HT1080 (cell line): ENCODE results near the gene ROBO1. TPM values are rescaled to one million over a fixed set of nuclear protein-coding genes. Genes with fewer than 3 reads are reported as not detected.

Source experiments
- DNase-seq: peaks from one replicate; pipeline ENCODE4 v3.0.0-alpha.2; 2015; ENCODE audit warnings: low read depth
- total RNA-seq: library from RNA; depleted of rRNA; stranded (reverse); fragments of >200 nt; shearing (Covaris generic); gene quantifications from 2 replicates; pipeline ENCODE4 v1.2.3, GENCODE V29; 2014

Gene ROBO1
- total RNA-seq, 1 experiment from 2014 or later: 15.1 TPM

DNA sequence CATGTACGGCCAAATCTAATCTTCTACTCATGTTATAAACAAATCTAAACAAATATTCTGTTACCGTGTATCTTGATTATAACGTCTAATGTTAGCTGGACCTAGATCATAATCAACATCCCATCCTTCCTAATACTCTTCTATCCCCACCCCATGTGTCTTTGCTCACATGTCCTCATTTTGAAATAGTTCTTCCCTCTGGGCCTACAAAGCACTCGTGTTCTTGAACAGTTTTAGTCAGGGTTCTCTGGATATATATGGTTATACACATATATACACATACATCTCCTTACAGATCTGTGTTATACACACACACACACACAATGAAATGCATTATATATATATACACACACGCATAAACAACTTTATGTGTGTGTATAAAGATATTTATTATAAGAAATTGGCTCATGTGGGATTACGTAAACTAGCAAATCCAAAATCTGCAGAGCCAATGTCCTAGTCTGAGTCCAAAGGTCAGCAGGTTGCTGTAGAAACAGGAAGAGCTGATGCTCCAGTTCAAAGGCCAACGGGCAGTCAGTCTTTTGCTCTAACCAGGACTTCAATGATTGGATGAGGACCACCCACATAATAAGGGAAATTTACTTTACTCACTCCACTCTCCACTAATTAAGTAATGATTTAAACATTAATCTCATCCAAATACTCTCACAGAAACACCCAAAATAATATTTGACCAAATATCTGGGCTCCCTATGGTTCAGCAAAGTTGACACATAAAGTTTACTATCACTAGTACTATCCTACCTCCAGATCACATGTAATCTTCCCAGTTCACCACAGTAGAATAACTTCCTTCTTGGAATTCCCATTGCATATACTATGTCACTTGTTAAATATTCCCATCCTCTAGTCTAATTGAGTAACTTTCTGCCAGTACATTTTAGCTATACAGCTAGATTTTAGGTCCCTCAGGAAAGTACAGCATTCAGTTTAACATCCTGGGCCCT, 450.0 kb downstream of the ROBO1 start:
- no peak for DNase-seq

DNA sequence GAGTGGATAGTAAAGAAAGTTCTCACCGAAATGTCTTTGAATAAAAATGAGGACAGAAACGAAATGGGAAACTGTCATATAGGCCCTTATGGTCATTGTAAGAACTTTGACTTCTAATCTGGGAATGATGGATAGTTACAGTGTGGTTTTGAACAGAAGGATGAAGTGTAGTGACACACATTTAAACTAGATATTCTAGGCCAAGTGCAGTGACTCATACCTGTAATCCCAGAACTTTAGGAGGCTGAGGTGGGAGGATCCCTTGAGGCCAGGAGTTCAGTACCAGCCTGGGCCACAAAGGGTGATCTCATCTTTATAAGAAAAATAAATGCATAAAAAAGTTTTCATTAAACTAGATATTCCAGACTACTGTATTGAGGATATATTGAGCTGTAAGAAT, 452.8 kb downstream of the ROBO1 start:
- DNase-seq: peak; percentile 49

DNA sequence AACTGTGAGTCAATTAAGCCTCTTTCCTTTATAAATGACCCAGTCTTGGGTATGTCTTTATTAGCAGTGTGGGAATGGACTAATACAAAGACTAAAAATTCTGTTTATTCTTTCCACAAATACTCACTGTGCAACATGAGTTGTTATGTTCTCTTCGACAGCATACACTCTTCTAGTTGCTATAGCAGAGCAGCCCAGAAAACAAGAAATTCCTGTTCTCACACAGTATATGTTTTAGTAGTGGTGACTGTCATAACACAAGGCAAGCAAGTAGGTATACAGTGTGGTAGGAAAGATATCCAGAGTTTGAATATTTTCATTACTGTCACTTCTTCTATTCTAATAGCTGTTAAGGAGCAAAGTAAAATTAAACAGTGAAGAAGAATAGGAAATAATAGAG, 453.3 kb downstream of the ROBO1 start:
- no peak for DNase-seq

DNA sequence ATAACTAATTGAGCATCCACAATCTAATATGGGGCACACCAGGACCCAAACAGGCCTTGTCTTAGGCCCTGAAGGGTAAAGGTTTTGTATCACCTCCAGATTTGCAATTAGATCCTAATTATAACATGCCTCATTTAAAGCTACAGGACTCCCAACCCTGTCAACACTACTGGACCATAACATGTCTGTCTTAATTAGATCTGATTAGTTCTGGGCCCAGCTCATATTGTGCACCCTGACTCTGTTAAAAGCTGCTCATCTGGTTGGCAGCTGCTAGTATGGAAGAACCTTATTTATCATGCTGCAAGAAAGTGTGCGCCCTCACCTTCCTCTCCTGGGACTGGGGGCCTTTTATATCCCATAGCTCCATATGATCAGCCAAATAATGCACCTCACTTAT, 457.8 kb downstream of the ROBO1 start:
- DNase-seq: no peak

DNA sequence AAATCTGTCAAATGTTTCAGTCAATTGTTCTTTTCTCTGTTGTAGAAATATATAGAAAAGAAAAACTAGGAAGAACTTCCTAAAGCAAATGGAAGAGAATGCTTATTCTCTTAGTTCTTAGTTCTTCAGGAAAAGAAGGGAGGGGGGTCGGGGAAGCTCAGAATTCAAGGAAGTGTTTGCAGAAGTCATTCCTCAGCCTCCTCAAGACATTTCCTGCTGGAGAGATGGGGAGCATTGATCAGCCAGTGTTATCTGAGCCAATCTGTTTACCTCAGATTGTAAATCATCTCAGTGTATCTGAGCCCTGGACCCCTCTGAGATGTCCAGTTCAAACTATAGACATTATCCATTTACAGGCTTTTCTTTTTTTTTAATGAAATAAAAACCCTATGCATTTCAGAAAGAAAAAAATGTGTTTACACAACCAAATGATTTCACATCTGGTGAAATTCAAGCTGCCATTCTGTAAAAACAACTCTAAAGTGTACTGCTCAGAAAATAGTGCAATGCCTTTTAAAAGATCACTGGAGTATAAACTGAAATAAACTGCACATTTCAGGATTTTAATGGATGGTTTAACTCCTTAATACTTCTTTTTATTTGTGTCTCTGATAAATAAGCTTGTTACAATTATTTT, 460.7 kb downstream of the ROBO1 start:
- no peak for DNase-seq

DNA sequence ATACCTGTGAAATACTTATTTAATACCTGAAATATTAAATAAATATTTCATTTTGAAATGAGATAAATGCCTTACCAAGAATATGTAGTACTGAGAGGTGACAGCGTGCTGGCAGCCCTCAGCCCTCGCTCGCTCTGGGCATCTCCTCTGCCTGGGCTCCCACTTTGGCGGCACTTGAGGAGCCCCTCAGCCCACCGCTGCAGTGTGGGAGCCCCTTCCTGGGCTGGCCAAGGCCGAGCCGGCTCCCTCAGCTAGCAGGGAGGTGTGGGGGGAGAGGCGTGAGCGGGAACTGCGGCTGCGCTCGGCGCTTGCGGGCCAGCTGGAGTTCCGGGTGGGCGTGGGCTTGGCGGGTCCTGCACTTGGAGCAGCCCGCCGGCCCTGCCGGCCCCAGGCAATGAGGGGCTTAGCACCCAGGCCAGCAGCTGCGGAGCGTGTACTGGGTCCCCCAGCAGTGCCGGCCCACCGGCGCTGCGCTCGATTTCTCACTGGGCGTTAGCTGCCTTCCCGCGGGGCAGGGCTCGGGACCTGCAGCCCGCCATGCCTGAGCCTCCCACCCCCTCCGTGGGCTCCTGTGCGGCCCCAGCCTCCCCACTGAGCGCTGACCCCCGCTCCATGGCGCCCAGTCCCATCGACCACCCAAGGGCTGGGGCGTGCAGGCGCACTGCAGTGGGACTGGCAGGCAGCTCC, 467.7 kb downstream of the ROBO1 start:
- DNase-seq: peak; percentile 24

DNA sequence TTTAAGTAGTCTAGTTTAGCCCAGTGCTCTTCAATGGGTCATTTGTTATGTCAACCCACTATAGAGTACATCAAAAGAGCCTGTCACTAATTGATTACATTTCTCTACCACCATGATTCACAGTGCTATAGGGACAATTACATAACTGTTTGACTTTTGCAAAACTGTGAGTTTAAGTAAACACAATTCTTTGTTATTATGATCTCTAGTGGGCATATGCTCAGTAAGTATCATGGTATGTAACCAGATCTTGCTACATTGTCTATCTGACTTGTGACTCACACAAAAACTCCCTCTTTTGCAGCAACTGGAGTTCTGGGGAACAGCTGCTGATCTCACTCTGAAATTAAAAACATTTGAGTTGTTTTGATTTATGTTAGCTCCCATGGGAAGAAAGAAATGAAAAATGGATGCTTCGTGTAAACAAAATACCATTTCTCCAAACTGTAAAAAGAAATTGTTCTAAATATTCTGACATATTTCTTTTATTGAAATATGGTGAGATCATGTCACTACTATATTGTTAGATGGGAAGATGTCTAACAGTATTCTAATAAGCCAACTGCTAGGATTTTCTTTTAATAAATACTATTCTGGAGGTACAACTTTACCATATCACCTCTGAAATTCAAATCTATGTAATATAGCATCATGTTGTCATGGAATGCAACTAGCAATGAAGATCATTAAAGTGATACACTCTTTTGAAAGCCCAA, 470.4 kb downstream of the ROBO1 start:
- DNase-seq: peak; percentile 74

DNA sequence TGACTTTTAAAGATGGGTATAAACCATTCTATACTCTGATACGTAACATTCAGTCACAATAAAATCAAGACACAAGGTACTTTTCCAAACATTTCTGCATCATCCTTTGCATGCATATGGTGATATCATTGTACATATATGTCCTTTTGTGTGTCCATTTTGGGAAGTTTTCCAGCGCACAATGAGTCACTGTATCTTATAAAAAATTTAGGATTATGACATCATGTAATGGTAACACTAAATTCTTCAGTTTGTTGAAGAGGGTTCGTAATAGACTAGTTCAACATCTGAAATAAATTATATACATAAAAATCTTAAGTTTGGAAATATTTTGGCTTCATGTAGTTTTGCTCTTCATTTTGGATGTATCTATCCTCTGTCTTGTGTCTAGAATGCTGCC, 480.9 kb downstream of the ROBO1 start:
- peak; percentile 9 for DNase-seq

DNA sequence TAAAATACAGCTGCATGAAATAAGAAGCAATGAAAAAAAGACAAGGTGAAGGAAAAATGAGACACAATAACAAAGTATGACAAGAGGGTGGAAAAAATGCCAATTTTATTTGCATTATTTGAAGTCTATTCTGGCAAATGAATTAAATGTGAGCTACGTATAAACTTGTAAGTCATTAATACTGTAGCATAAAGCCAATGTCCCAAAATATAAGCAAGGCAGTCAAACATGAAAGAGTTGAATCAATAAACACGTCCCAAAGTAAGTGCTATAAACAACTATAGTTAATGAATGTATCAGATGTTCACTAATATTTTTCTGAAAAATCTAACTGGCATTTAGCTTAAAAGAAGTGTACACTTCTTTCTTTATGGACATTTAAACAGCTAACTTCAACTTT, 481.9 kb downstream of the ROBO1 start:
- no peak for DNase-seq

DNA sequence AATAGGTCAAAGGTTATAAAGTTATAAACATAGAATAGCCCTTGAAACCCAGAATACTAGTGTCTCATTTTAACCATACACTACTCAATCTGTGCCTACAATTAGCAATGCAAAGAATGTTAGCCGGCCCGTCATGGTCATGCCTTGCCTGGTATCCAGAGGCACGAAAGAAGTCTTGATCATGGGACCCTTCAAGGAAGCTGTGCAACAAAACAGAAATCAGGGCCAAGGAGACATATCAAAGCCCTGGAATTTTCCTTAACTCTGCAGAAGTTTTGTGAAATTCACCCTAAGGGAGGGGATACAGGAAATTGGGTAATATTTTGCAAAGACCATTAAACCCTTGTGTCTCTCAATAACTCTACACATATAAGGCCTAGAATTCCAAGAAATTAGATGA, 482.4 kb downstream of the ROBO1 start:
- no peak for DNase-seq

DNA sequence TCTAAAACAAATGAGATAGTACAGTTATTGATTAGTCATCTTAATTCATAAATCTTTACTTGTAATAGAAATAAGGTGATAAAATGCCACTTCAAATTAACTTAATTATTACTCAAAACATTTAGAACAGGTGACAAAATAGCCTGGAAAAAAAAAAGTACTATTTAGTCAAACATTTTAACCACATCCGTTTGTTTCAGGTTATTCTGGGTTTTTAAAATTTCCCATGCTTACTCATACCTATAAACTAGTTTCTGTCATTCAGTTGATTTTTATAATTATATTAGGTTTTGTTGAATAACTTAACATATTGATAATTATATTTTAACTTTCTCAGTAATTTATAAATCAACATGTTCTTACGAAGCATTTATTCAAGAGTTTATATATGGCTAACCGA, 483.0 kb downstream of the ROBO1 start:
- no peak for DNase-seq

DNA sequence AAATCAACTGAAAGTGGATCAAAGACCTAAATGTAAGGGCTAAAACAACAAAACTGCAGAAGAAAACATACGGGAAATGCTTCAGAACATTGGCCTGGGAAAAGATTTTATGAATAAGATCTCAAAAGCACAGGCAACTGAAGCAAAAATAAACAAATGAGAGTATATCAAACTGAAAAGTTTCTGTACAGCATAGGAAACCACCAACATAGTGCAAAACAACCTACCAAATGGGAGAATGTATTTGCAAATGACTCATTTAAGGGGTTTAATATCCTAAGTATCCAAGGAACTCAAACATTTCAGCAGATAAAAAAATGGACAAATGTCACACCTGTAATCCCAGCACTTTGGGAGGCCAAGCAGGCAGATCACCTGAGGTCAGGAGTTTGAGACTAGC, 489.1 kb downstream of the ROBO1 start:
- no peak for DNase-seq

DNA sequence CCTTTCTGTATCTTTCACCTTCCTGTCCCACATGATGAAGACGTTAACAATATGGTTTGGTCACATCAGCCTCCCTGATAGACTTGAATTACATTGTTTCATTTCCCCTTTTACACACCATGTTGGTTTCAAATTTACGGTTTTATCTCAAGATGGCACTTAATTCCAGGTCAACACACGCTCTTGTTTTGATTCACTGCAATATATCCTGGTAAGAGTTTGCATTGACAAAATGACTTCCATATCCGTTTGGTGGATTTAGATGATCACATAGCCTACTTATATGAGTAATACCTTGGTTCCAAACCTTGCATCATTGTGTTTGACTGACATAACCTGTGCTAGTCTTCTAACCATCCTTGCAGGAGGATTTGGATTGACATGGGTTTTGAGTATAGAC, 499.4 kb downstream of the ROBO1 start:
- no peak for DNase-seq

DNA sequence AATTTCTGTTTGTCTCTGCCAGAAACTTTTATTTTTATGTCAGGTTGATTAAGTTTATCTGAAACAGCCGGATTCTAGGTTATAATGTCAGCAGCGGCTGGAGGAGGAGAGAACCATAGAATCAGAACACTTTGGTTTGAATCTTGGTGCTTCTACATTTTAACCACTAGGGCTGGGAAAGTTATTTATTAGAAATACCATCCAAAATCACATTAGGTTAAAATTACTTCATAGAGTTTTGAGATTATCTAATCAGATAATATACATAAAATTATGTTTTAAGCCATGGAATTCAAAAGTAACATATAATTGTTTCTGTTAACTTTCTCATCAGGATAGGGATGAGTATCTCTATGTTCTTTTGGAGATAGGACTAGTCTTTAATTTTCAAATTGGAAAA, 502.9 kb downstream of the ROBO1 start:
- DNase-seq: no peak

DNA sequence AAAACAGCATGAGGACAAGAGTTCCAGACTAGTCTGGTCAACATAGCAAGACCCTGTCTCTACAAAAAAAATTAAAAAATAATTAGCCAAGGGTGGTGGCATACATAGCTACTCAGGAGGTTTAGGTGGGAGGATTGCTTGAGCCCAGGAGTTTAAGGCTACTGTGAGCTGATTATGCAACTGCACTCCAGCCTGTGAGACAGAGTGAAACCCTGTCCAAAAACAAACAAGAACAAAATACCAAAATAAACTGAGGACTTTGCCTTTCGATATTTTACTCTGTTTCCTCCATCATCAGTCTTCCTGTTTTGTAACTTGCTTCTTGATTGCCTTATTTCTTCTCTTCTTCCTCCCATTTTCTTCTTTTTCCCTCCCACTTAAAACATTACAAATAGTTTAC, 504.4 kb downstream of the ROBO1 start:
- DNase-seq: no peak

DNA sequence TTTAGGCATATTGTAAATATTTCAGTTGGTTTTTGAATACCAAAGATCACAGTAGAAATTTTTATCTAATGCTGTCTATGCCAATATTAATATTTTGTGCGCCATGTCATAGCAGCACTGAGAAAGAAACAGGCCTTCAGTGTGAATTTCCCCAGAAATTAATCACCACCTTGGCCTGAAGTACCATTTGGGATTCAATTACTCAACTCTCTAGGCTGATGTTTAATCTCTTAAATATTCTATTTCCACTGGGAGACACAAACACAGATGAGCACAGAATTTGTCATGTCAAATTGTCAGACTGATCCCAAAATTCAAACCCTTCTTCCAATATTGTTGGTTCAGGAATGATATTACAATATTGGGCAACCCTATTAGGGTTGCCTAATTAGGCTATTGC, 509.3 kb downstream of the ROBO1 start:
- DNase-seq: no peak

DNA sequence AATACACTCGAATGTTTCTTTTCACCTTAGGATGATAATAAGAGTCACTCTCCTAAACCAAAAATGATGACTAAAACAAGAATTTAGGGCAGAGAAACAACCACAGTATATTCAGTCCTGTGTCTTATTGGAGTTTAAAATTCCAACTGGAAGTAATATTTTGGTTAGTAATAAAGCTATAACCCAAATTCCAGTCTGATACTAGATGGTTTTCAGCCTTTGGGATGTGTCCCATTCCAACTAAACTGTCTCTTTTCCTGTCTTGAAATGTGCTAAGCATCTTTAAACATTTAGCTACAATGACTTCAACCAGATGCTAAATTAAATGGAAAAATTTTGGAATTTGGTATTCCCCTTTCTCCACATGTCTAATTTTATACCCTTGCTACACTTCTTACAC, 510.0 kb downstream of the ROBO1 start:
- no peak for DNase-seq

DNA sequence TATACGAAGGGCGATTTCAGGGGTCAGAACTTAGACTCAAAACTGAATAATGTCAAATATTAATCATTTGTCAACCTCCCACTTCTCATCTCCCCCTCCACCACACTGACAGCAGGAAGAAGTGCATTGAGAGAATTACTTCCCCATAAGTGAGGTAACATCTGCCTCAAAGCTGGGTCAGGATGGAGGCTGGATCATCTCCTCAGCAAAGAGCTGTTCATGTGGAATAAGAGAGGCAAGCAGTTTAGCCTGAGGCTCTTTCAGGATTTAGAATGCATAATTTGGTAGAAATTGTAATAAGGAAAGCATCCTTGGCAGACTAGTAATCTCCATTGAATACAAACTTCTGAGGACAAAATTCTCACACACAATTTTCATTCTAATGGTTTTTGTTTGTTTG, 512.1 kb downstream of the ROBO1 start:
- DNase-seq: no peak

DNA sequence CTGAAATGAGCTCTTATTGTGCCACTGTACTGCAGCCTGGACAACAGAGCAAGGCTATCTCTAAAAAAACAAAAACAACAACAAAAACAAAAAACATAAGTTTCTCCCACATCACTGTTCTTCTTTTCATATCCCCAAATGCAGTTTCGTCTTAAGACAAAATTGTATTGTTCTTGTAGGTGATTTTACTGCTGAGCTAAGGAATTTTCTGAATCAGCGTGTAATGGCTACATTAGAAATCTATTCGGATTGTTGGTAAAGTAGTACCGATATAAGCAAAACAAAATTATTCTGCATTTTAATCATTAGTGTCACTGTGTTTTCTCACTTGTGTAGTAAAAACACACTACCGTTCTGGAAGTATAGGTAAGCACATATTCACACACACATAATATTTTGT, 512.5 kb downstream of the ROBO1 start:
- no peak for DNase-seq

DNA sequence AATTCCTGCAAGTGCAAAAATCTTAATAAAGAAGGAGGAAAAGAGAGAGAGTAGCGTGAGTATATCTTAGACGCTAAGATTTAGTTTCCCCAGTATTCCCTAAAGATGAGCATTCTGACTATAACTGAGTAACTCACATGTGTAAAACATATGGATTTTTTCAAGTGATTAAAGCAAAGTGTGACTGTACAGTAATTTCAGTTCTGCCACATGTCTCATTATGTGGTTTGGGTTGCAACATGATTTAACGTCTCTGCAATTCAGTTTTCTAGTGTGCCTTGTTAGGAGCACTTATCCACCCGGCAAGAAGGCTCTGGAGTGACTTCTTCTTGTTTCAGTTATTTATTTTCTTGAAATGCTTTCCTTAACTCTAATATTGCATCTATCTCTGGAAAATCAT, 514.1 kb downstream of the ROBO1 start:
- no peak for DNase-seq

DNA sequence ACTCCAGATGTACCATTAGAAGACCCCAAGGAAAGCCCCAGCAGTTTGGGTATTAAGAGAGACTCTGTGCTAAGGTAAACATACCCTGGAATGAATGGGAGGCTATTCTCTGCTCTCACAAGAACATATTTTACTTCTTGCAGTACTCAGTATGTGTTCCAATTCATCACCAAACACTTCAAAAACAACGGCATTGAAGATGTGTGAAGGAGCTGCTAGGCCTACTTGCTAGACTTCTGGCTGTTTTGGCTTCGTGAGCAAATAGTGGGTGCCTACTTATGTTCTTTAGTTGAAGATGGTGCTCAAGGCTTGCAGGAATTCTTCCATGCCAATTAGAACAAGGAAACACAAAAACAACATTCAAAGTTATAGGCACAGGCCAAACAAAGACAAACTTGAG, 514.5 kb downstream of the ROBO1 start:
- DNase-seq: no peak

DNA sequence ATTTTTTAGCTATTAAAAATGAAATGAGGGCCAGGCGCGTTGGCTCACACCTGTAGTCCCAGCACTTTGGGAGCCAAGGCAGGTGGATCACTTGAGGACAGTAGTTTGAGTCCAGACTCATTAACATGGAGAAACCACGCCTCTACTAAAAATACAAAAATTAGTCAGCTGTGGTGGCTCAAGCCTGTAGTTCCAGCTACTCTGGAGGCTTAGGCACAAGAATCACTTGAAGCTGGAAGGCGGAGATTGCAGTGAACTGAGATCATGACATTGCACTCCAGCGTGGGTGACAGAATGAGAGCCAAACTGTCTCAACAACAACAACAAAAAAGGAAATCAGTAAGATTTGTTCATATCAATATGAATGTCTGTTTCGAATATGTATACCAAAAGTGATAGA, 517.1 kb downstream of the ROBO1 start:
- DNase-seq: no peak
